Measurements from ENCODE around the gene MCF2L.

DNA sequence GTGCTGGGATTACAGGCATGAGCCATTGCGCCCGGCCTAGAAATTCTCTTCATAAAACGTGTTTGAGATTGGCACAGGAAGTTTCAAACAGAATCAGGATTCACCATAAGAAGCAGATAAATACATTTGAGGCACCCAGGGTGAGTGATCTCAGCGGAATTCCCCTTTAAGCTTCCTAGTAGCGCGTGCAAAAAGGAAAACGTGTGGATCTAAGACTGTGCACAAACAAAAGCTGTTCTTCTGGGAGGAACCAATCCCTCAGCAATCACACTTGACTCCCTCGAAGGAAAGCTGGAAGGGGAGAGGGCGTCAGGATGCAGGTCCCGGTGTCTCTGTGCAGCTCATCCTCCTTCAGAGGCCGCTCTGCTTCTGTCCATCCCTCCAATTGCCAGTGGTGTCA, 15.5 kb downstream of the MCF2L start:
- no peak for TF ChIP-seq POLR2AphosphoS5 (IDR thresholded peaks at IDR 0.05; ENCODE audit: low read depth, low read length)
- TF ChIP-seq POLR2A (IDR thresholded peaks at IDR 0.05; ENCODE audit: low read depth, low read length), result no peak
- TF ChIP-seq TAF1 (IDR thresholded peaks at IDR 0.05; ENCODE audit: low read depth, low read length), result no peak
- TF ChIP-seq POU2F2 (IDR thresholded peaks at IDR 0.05; ENCODE audit: low read depth, low read length), result no peak
- TF ChIP-seq SPI1 (IDR thresholded peaks at IDR 0.05; ENCODE audit: low read depth, low read length), result no peak
- no peak for TF ChIP-seq PAX5 (IDR thresholded peaks at IDR 0.05; ENCODE audit: insufficient read depth, low read length, severe bottlenecking)

Measured in GM12891 (cell line).